Measurements from ENCODE around the gene XCR1.
"Not testable (repeated sequence)": the region's sequence is repeated elsewhere in the genome, so short reads cannot be mapped to it uniquely, and the experiment has no call there.

Gene XCR1

DNA sequence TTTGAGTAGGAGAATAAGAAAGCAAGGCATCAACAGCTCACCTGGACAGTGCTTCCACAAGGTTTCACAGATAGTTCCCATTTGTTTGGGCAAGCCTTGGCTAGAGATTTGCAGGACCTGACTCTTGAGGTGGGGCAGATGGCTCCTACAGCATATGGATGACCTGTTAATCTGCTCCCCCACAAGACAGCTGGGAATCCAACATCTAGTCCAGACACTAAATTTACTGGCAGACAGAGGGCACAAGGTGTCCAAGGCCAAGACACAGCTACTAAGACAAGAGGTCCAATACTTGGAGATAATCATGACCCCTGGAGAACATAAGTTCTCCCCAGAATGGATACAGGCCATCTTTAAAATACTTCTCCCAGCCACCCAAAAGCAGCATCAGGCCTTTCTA, 23.6 kb downstream of the XCR1 start:
- DNase-seq, result not testable (repeated sequence)

DNA sequence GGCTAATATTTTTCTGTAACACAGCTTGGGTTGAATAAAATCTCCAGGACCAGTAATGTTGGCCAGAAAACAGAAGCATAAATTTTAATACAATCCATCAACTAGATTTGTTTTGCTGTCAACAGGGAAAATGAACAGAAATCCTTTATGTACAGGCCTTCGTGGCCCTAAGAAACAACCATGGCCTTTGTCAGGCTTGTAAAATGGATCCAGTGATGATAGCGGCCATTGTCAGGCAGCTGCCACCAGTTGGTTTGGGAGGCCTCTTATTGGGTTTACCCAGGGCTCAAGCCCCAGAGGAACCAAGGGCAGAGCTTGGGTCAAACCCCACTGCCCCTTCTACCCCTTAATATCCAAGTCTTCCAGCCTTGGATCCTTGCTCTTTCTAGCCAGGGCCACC, 26.1 kb downstream of the XCR1 start:
- DNase-seq, result no peak

DNA sequence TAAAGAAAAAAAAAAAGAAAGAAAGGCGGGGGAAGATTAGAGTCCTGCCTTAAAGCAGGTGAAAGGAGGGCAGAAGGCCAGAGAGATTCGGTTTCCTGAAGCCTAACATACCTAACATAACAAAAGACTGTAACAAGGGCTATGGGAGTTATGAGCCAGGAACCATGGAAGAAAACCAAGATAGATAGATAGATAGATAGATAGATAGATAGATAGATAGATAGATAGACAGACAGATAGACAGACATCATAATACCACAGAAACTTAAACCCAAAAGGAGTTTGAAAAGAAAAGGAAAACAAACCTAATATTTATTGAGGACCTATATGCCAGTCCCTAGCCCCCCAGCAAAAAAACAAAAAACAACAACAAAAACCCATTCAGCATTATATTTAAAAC, 29.3 kb downstream of the XCR1 start:
- DNase-seq, result no peak

DNA sequence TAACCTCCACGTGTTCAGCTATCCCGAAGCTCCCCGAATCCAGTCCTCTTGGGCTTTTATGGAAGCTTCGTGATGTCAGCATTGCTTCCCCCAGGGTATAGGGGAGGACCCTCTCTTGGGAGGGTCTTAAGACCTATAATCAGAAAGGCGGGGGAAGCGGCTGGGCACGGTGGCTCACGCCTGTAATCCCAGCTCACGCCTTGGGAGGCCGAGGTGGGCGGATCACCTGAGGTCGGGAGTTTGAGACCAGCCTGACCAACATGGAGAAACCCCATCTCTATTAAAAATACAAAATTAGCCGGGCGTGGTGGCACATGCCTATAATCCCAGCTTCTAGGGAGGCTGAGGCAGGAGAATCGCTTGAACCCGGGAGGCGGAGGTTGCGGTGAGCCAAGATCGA, 29.8 kb downstream of the XCR1 start:
- not testable (repeated sequence) for DNase-seq

DNA sequence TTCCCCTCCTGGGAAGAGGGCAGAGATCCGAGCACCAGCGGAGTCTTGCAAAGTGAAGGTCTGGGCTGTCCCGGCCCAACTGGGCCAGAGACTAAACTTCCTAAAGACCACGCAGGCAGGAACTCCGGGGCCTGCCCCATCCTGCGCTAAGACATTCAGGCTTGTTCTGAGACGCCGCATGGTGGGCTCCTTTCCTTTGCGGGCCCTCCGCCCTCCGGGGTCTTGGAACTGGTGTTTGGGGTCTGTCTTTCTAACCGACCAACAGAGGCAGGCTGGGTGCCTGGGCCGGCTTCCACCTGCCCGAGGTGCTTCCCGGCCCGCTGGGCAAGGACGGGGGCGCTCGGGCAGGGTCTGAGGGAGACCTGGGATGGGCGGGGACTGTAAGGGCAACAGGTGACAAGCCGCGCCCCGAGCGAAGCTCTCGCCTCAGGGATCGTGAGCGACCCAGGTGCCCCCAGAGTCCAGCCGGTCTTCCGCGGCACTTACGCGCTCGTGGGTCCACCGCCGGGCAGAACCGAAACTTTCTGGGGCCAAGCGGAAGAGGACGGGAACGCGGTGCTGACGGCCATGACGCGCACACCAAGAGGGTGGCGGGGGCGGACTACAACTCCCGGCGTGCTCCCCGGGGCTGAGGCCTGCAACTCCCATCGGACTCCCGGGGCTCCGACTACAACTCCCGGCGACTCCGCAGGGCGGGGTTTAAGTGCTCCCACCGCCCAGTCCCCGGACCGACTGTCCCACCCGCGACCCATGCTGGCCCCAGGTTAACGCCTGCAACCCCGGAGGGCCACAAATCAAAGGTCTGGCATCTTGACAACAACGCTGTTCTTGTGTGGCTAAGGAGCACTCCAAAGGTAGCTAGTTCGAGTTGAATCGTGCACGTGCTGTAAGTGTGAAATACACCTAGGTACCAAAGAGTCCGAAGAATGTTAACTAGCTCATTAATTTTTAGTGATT, 31.8 kb downstream of the XCR1 start, which contains the start of gene FYCO1:
FYCO1 (minus strand) TSS at position 589 of the 957 bp plus-strand sequence. CDS start 10,914 bp downstream, outside the sequence.
- peak; percentile 74 for DNase-seq

DNA sequence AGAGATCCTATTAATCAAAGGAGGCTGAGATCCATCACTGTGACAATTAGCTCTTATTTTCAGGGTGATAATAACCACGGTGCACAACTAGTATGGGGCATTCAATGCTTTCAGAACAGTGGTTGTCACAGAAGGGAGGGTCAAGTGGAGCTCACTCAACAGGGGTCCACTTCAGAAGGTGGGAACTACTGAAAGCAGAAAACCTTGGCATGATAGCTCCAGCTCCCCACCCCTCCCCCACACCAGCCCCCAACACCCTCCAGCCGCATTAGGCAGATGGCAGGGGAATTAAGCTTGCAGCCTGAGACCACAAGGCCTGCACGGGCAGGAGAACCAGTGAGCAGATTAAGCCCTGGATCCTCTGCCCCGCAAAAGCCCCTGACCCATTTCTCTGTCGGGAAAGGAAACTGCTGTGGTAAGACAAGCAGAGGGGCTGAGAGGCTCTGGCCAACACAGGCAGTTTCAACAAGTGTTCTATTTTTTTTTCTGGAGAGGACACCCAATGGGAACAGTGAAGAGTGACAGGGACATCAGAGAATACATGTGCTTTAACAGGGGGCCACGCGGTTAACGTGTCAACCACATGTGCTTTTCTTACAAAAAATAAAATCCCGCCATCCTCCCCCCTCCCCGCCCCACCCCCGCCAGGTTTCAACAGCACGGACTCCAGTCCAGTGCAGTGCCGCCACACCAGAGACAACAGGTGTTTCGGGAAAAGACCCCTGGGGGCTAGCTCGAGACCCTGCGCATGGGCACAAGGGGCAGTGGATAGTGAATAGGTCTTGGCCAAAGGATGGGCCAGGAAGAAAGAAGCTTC, 32.7 kb downstream of the XCR1 start:
- DNase-seq, result no peak

DNA sequence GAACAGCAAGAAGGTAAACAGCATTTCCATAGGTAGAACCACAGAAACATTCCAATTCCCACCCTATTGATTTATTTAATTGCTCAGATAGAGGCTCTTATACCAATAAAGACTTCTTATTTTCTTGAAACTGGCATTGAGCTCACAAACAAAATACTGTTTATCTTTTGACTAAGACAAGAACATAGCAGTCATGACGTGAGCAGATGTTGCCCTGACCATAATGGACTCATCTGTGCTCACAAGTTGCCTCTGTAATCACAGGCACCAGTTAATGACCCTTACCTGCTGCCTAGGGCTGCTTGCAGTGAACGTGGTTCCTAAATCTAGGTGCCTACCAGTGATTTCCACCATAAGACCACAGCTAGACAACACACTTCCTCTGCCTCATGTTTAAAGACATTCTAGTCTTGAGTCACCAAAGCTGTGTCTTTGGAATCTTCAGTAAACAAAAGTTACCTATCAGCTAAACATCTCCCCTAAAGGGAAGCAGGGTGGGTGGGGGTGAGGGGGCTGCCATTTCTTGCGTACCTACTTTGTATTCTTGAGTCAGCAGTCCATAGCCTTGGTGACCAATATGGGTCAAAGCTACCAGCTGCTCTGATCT, 33.8 kb downstream of the XCR1 start:
- DNase-seq, result no peak

DNA sequence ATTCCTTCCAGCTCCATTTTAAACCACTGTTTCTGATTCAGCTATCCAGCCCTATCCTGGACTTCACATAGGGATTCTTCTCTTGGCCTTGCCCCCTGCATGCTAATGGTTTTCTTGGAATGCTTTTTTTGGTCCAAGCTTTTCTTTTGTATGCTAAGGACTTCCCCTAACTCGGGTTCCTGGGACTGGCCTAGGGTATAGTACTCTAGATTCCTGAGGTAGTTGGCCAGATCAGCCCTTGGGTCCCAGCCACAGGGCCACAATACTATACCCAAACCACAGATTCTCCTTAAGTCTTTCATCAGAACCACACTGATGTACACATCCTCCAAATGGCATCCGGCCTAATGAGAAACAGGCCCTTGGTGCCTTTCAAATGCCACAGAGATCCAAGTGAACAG, 34.5 kb downstream of the XCR1 start:
- DNase-seq, result no peak

DNA sequence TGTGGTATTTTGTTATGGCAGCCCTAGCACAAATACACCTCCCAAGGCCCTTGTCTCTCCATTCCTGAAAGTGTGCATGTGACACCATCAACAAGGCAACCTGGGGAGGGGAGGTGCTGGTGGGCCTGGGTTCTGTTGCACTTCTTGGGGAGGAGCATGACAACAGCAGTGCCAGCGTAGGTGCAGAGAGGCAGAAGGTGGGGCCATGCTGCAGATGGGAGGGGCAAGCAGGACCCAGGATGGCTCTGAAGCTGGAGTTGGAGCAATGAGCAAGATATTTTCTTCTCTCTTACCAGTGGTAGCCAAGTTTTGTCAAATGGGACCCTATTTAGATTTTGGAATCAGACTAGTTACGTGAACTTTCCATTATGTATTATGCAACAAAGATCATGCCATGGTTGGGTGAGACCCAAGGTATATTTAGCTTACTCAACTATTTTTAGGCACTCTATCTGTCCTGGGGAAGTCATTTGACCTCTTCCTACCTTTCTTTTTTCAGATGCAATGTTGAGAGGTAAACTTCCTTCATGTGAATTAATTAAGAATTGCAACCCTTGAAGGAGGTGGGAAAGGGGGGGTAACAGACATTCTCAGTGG, 35.1 kb downstream of the XCR1 start:
- DNase-seq, result no peak

DNA sequence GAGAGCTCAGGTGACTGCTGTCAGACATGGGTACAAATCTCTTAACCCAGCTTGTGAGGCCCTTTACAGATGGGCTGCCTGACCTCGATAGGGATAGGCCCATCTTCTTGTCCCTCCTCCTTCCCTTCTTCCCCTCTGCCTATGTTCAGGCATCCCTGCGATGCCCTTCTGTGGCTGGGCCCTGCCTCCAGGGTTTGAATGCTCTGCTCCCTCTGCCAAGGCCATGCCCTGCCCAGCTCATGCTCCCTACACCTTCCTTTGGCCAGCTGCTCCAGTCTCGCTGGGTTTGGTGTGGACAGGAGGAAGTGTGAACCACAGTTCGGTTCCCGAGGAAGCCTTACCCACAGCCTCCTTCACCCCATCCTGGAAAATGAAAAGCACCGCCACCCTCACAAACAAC, 35.9 kb downstream of the XCR1 start:
- DNase-seq, result no peak

DNA sequence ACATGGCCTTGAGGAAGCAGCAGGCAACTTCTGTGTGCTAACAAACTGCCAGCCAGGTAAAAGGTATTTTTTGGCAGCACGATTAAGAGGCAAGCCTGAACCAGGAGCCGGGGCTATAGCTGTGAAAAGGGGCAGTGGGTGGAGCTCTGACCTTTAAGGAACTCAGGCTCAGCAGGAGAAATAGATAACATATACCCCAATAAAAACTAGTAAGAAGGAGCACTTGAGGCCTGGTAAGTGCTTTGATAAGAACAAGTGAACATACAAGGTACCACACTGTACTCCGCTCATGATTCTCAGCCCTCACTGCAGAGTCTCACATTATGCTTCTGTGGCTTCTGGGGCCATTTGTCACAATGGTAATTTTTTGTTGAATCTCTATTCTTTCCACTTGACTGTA, 37.1 kb downstream of the XCR1 start:
- DNase-seq, result no peak

DNA sequence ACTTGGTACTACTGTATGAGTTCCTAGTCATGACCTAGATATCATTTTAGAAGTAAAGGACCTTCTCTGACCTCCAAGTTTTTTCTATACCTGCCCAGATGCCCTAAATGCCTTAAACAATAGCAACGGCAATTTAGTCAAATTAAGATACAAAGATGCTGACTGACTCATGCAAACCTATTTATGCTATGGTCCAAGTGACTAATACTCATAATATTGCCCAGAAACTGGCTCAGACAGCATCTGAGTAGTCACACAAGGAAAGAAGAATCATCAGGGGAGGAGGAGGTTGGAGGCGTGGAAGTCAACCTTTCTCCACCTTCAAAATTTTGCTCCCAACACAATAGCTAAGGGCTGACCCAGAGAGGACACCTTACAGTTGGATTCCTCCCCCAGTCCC, 38.5 kb downstream of the XCR1 start:
- DNase-seq, result no peak

DNA sequence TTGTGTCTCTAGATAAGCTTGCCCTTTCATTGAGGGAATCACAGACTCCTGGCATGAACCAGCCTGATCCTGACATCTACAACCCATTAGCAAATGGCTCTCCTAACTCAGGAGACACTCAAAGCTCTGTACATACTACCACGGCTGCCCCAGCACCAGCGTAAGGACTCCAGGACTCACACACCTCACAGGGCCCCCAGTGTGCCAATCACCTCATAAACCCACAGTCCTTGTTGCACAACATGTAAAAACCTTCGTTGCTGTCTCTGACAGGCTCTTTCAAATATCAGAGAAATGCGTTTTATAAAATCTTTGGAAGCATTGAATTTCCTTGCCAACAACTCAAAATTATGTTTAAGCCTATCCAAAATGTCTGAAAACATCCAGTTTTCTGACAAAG, 38.9 kb downstream of the XCR1 start:
- DNase-seq, result no peak

DNA sequence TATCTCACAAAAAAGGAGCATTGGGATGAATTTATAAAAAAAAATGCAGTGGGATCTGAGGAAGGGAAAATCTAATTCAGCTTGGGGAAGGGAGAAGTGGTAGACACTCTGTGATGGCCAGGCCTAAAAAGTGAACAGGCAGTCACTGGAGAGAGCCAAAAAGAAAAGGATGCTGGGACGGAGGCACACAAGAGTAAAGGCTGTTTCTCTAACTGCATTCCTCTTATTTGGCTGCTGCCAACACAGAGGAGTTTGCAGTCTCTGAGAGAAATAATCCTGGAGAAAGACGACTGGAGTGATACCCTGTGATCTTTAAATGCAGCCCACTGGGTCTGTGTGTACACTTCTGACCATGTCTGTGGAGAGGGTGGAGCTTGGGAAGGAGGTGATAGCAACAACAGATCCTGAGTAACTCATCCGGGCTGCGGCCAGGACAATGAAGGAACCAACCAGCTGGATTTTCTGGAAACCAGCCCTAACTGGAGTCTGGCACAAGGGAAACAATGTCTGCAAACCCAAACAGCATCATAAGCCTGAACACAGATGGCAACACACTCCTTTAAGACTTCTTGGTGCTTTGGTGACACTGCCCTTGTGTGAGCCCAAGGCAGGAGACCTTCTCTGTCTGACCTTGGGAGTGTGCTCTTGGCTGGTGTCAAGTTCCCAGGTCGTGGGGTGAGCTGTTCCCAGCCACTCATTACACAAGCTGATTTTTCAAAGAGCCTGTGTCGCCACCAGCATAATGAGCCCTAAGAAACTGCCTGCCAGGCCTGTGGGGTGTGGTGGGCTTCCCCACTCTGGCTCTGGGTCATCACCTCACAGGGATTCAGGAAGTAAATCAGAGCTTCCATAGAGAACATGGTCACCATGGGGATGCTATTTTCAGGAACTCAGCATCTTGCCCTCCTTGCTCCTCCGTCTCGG, 39.7 kb downstream of the XCR1 start:
- DNase-seq, result no peak

DNA sequence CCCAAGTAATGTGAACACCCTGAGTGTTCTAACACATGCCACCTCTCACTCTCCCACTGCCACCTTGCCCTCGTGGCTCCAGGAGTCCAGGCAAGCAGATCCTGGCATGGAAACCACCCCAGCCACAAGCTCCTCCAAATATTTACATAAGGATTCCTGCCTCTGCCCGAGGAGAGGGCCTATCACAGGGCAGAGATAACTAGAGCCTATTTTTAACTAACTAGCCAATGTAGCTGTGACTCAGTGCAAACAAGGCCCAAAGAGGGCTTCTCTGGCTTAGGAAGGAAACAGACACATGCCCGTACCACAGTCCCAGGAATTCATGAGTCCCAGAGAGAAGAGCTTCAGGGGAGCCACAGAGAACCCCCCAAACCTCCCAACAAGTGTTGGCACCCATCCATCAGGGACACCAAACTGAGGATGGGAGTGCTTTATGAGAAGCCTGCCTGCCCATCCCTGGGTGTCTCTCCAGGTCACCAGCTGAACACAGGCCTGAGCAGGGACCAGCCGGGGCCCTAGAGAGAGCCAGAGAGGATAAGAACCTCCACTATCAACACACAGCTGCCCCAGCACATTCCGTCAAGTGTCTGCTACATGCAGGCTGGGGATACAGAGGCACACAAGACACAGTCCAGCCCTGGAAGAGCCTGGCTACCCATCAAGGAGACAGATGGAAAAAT, 40.8 kb downstream of the XCR1 start:
- no peak for DNase-seq

DNA sequence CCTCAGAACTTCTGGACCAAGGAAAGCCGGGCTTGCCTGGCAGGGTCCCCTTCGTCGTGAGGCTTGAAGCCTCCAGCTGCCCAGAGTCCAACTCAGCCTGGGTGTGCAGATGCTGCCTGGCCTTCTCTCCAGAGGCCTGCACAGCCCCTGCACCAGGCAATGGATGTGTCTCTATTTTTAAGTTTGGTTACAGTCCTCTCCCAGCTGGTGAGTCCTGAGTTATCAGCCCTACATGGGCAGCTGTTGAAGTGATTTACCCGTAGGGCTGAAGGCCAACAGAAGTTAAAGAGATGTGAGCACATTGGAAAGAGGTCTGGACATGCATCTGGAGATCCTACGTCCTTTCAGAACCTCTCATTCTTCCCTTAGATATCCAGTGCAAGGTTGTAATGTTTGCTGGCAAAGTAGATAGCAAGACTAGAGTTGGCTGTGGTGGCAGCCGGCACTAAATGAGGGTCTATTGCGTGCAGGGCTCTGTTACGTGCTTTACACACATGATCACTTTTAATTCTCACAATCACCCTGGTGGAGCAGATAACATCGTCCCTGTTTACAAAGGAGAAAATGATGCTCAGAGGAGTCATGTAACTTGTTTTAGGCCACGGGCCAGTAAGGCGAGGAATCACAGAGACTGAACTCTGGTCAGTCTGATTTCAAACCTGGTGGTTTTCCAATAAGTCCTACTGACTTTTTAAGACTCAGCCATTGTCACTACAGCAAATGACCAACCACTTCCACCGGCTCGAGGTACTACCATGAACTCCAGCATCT, 41.6 kb downstream of the XCR1 start:
- no peak for DNase-seq

DNA sequence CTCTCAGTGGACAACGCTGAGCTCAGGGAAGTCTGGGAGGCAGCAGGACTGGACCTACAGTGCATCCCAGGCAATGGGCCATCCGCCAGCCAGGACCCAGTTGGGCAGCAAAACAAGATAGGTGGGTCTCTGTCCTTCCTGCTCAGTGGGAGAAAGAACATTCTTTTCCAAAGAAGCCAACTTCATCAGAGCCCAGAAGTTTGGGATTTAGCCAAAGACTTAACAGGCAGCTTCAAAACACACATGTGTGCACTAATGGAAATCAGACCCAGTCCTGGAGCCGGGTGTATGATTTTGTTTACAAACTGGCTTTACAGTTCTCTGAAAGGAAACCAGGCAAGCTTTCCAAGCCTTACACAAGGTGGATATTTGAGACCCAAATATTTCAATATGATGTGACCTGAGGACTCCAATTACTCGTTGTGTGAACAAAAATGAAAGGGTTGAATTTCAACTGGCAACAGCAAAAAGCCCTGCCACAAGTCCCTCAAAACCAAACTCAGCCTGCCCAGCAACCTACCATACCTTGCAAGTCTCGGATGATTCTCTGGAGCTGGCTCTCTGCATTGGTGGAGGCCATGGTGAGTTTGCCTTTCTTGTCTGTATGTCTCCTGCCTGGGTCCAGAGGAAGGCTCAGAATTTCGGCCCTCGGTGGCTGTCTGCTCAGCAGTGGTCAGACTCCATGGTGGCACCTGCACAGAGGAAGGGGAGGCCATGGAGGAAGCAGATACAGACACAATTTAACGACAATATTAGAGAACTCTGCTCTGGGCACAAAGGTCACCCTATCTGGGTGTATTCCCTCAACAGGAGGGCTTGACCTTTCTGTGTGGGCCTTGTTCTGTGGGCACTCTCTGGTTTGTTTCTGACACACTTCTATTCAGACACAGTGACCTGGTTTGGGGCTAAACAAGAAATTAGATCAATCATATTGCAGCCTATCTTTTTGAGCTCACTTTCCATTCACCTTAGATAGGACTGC, 42.7 kb downstream of the XCR1 start:
- DNase-seq, result no peak

DNA sequence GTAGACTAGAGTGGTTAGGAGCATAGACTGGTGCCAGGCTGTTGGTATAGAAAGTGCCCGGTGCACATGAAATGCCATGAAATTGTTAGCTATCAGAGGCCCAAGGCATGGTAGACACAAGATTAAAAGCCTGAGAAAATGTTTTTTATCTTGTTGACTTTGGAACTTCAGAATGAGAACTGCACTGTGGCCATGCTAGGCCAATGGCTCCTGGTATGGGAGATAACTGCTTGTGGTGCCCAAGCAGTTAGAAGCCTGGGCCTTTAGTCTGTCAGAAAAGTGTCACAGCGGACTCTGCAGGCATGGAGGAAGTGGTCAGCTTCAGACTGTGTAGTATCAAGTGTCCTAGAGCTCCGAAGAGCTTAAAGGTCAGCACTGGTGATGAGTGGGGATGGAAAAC, 43.5 kb downstream of the XCR1 start:
- DNase-seq, result no peak
